ENCODE measurements around the gene SDK2.

GRCh38 chr17:73575470-73576221 is 68.6 kb downstream of the SDK2 start:
- TF ChIP-seq CTCF (IDR thresholded peaks at IDR 0.05; ENCODE audit: insufficient read depth, low read length) (no peak), POLR2AphosphoS5 (IDR thresholded peaks at IDR 0.05; ENCODE audit: low read depth) (no peak), GABPA (IDR thresholded peaks at IDR 0.05; ENCODE audit: low read depth) (no peak), REST (IDR thresholded peaks at IDR 0.05; ENCODE audit: insufficient replicate concordance, low read depth) (peak; percentile 75), SPI1 (IDR thresholded peaks at IDR 0.05; ENCODE audit: borderline replicate concordance, low read depth) (no peak)
